HUES64 (cell line): Measurements from ENCODE around the gene KCNC1.

ENCODE experiments used
- H3K27ac ChIP-seq: 2 replicates; pipeline ENCODE4 v1.7.0; 2013; ENCODE audit warnings: low read depth, low read length, inconsistent platforms
- H3K27me3 ChIP-seq: 2 replicates; pipeline ENCODE4 v1.6.1; 2013; ENCODE audit warnings: mild to moderate bottlenecking, low read length; ENCODE audit not compliant: insufficient read depth
- H3K36me3 ChIP-seq: 2 replicates; pipeline ENCODE4 v1.6.1; 2013; ENCODE audit warnings: mild to moderate bottlenecking, low read length; ENCODE audit not compliant: insufficient read depth
- H3K4me1 ChIP-seq: 2 replicates; pipeline ENCODE4 v1.6.1; 2013; ENCODE audit warnings: mild to moderate bottlenecking, low read length, moderate library complexity; ENCODE audit not compliant: insufficient read depth
- H3K4me3 ChIP-seq: 2 replicates; pipeline ENCODE4 v1.5.1; 2013; ENCODE audit warnings: mild to moderate bottlenecking, low read length, moderate library complexity
- H3K9ac ChIP-seq: 2 replicates; pipeline ENCODE4 v1.6.1; 2013; ENCODE audit warnings: mild to moderate bottlenecking, low read depth, low read length
- H3K9me3 ChIP-seq: 2 replicates; pipeline ENCODE4 v1.6.1; 2013; ENCODE audit warnings: low read depth, low read length; ENCODE audit not compliant: insufficient read depth
- WGBS: fragments of 150-250, 120-280 bp; methylation state at CpG from one replicate; pipeline ENCODE4 v1.1.7; 2013; ENCODE audit warnings: missing lambda C conversion rate; 5-methylcytosine and 5-hydroxymethylcytosine counted together

The KCNC1 gene

GRCh38 chr11:17814546-17814945 lies 80.0 kb downstream of the KCNC1 start:
- WGBS: 94% methylated on average over 1 of the region's 1 CpG
- H3K4me3 ChIP-seq: no peak overlapping the region
- H3K27me3 ChIP-seq: no peaks in the 10 kb centered on the region
- no peaks in the 10 kb centered on the region for H3K36me3 ChIP-seq
- H3K9ac ChIP-seq: no peak overlapping the region
- H3K27ac ChIP-seq: no peak overlapping the region
- H3K4me1 ChIP-seq: no peaks in the 10 kb centered on the region
- H3K9me3 ChIP-seq: no peaks in the 10 kb centered on the region

GRCh38 chr11:17816232-17816931 lies 81.8 kb downstream of the KCNC1 start:
- no peaks in the 10 kb centered on the region for H3K9me3 ChIP-seq
- no peaks in the 10 kb centered on the region for H3K27me3 ChIP-seq
- no peaks in the 10 kb centered on the region for H3K4me1 ChIP-seq
- 63% methylated on average over 3 of the region's 4 CpGs for WGBS
- no peak overlapping the region for H3K9ac ChIP-seq
- no peak overlapping the region for H3K27ac ChIP-seq
- H3K36me3 ChIP-seq: no peaks in the 10 kb centered on the region
- H3K4me3 ChIP-seq: no peak overlapping the region

DNA sequence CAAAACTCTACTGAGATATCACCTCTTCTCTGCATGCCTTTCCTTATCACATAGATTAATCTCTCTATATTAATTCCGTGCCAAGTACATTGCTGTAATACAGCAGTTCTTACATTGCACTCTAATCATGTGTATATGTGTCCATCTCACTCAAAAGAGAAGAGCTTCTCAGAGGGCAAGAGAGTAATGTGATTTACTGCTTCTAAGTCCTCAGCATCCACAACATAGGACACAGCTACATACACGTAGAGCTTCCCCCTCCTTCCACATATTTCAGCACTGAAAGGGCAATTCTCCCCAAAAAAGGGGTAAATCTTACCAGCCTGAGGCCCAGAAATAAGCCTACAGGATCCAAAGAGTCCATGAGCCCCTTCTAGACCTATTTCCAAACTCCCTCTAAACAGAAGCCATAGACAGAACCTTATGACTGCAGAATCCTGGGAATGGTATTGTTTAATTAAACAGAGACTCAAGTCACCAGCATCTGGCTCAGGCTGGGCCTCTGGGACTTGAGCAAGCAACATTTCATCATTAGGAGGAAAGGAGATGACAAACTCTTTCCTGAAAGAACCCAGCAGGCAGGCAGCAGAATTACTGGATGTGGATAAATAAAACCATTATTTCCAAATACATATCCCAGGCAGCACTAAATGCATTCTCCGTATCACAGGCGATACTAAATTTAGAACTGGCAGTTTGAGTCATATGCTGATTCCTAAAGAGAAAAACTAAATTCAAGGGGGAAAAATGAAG lies 87.2 kb downstream of the KCNC1 start:
- no peak overlapping the region for H3K27ac ChIP-seq
- H3K9me3 ChIP-seq: no peaks in the 10 kb centered on the region
- H3K4me1 ChIP-seq: no peaks in the 10 kb centered on the region
- H3K27me3 ChIP-seq: no peaks in the 10 kb centered on the region
- no peak overlapping the region for H3K9ac ChIP-seq
- 90% methylated on average over 4 of the region's 4 CpGs for WGBS
- H3K4me3 ChIP-seq: no peak overlapping the region
- no peaks in the 10 kb centered on the region for H3K36me3 ChIP-seq

DNA sequence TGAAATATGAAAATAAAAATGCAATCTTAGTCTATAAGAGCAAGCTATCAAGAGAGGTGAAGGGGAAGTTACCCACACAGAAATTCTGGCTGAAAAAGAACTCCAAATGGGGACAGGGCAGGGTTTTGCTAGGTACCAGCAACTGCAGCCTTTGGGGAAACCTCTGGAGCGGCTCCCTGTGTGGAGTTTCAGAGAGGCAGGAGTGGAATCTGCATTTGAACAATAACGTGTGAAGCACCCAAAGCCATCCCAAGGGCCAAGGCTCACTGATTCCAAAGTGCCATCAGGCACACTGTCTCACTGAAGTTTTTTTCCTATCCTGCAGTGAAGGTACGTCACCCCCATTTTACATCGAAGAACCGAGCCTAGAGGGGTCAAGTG lies 87.8 kb downstream of the KCNC1 start:
- WGBS: 59% methylated on average over 5 of the region's 5 CpGs

DNA sequence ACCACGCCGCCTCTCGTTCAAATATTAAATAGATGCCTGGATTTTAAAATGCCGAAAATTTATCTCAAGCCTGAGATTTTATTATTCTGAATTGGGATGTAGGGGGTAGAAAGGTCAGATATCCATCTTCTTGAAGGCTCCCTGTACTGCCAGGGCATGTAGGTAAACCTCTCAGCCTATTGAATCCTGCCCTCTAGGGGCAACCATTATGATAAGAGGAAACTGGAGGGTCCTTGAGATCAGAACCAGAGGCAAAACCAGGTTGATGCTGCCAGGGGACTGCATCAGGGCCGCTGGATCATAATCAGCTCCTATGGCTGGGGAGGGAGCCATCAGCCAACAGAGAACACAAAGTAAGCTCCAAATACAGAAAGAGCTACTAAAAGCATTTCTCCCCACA lies 92.4 kb downstream of the KCNC1 start:
- Histone ChIP-seq H3K9me3 (no peaks in the 10 kb centered on the region), H3K4me1 (no peaks in the 10 kb centered on the region), H3K27me3 (no peaks in the 10 kb centered on the region), H3K27ac (no peak overlapping the region), H3K36me3 (no peaks in the 10 kb centered on the region), H3K9ac (no peak overlapping the region), H3K4me3 (no peak overlapping the region)
- WGBS: 84% methylated on average over 5 of the region's 5 CpGs

More for the DNA sequence above, 87.8 kb downstream of the KCNC1 start:
- Histone ChIP-seq H3K4me1 (no peaks in the 10 kb centered on the region), H3K9me3 (no peaks in the 10 kb centered on the region), H3K27ac (no peak overlapping the region), H3K36me3 (no peaks in the 10 kb centered on the region), H3K4me3 (no peak overlapping the region), H3K9ac (no peak overlapping the region), H3K27me3 (no peaks in the 10 kb centered on the region)

DNA sequence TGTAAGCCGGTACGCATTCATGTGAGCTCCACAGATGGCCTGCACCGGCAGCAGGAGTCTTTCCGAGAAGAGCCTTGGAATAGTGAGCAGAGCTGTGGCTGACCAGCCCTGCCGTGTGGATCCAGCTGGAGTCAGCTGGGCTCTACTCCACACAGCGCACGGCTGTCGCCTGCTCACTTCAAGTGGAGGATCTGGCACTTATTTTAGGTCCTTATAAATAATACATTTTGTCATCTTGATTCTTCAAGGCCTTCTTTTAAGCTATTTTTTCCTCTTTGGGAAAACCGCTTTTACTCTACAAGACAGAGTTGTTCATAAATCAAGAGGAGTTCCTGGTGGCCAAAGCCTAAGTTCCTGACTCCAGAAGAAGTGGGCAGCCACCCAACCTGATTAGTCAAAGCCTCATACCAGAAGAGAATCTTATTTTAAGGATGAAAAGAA lies 93.8 kb downstream of the KCNC1 start:
- Histone ChIP-seq H3K4me3 (no peak overlapping the region), H3K9me3 (no peaks in the 10 kb centered on the region), H3K36me3 (no peaks in the 10 kb centered on the region), H3K9ac (no peak overlapping the region), H3K27me3 (no peaks in the 10 kb centered on the region), H3K4me1 (no peaks in the 10 kb centered on the region), H3K27ac (no peak overlapping the region)
- 92% methylated on average over 9 of the region's 9 CpGs for WGBS

GRCh38 chr11:17831228-17831627 lies 96.6 kb downstream of the KCNC1 start:
- Histone ChIP-seq H3K27ac (no peak overlapping the region), H3K9me3 (no peaks in the 10 kb centered on the region), H3K9ac (no peak overlapping the region), H3K27me3 (no peaks in the 10 kb centered on the region), H3K36me3 (no peaks in the 10 kb centered on the region), H3K4me1 (no peaks in the 10 kb centered on the region), H3K4me3 (no peak overlapping the region)
- 93% methylated on average over 1 of the region's 1 CpG for WGBS

DNA sequence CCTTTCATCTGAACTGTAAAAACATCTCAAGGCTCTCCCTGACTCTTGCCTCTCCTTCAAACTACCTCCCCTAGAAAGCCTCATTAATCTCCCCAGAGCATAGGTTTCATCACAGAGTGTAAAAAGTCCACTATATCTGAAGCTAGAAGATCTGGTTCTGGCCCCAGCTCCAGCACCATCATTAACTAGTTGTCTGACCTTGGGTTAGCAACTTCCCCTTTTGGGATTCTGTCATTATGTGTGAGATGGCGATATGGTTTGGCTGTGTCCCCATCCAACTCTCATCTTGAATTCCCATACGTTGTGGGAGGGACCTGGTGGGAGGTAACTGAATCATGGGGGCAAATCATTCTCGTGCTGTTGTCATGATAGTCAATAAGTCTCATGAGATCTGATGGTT lies 97.3 kb downstream of the KCNC1 start:
- no peak overlapping the region for H3K4me3 ChIP-seq
- H3K27ac ChIP-seq: no peak overlapping the region
- H3K9ac ChIP-seq: no peak overlapping the region
- H3K36me3 ChIP-seq: no peaks in the 10 kb centered on the region
- 95% methylated on average over 3 of the region's 3 CpGs for WGBS
- no peaks in the 10 kb centered on the region for H3K9me3 ChIP-seq
- no peaks in the 10 kb centered on the region for H3K27me3 ChIP-seq
- no peaks in the 10 kb centered on the region for H3K4me1 ChIP-seq
